ENCODE measurements around the gene ALK. TPM values are rescaled to one million over a fixed set of nuclear protein-coding genes. Genes with fewer than 3 reads are reported as not detected.

ALK gene
- total RNA-seq, 3 donors from 2014 or later, result 0.07 to 2.4 (median 0.09) TPM

DNA sequence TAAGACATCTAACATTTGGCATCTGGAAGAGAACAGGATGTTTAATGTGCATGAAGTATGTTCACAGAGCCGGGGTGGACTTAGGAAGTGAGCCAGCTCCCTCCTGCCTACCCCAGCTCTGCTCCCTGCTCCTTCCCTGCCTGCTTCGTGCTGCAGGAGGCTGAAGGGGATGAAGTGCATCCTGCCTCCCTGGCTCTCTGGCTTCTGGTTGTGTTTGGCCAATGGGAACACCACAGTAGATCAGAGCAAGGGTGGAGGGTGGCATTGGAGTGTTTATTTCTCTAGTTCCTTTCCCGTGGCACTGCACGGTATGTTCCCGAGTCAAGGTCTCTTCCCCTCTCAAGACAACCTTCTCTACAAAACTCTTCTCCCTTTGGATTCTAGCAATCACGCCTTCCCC lies 426.3 kb downstream of the ALK start:
- TF ChIP-seq CTCF (IDR thresholded peaks at IDR 0.05), result no peak
- intact Hi-C loops (cut with DNase I, micrococcal nuclease), result no loop called here
- H3K9me3 ChIP-seq, result no peaks in the 10 kb centered on the region
- no peaks in the 10 kb centered on the region for H3K4me1 ChIP-seq (ENCODE audit: low read depth)
- no peaks in the 10 kb centered on the region for H3K36me3 ChIP-seq (ENCODE audit: low read depth)
- no peak for ATAC-seq
- DNase-seq, result no peak
- H3K4me3 ChIP-seq, result no peak overlapping the region

GRCh38 chr2:29492701-29493100 lies 428.7 kb downstream of the ALK start:
- Histone ChIP-seq H3K4me1 (ENCODE audit: low read depth) (no peaks in the 10 kb centered on the region), H3K36me3 (ENCODE audit: low read depth) (no peaks in the 10 kb centered on the region), H3K4me3 (no peak overlapping the region), H3K9me3 (no peaks in the 10 kb centered on the region)
- intact Hi-C loops (cut with DNase I, micrococcal nuclease), result no loop called here
- no peak for TF ChIP-seq CTCF (IDR thresholded peaks at IDR 0.05)
- DNase-seq, result no peak
- no peak for ATAC-seq

- ATAC-seq (no peak), DNase-seq (no peak)
- no peaks in the 10 kb centered on the region for H3K9me3 ChIP-seq
- no peak for TF ChIP-seq CTCF (IDR thresholded peaks at IDR 0.05)
- no peaks in the 10 kb centered on the region for H3K36me3 ChIP-seq (ENCODE audit: low read depth)
- intact Hi-C loops (cut with DNase I, micrococcal nuclease), result no loop called here
- H3K4me3 ChIP-seq, result no peak overlapping the region
- H3K4me1 ChIP-seq (ENCODE audit: low read depth), result no peaks in the 10 kb centered on the region
Observed at GRCh38 chr2:29490045-29490444, 431.3 kb downstream of the ALK start.

DNA sequence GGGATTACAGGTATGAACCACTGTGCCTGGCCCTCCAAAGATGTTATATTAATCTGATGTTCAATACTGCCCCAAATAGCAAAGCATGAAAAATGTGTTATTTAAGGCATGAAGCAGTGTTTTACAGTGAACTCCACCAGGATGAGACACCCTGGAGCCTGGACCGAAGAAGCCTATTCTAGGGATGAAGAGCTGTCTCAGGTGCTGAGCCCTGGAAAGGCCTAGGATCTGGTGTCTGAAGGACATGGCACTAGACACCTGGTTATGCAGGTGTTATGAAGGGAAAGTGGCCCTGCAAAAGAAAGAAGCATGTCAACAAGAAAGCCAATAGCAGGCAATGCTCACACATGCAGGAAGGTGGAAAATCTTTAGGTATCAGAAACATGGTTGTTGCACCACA lies 431.8 kb downstream of the ALK start:
- Histone ChIP-seq H3K36me3 (ENCODE audit: low read depth) (no peaks in the 10 kb centered on the region), H3K9me3 (no peaks in the 10 kb centered on the region), H3K4me1 (ENCODE audit: low read depth) (no peaks in the 10 kb centered on the region), H3K4me3 (no peak overlapping the region)
- ATAC-seq (no peak), DNase-seq (no peak)
- no peak for TF ChIP-seq CTCF (IDR thresholded peaks at IDR 0.05)
- intact Hi-C loops (cut with DNase I, micrococcal nuclease), result no loop called here

DNA sequence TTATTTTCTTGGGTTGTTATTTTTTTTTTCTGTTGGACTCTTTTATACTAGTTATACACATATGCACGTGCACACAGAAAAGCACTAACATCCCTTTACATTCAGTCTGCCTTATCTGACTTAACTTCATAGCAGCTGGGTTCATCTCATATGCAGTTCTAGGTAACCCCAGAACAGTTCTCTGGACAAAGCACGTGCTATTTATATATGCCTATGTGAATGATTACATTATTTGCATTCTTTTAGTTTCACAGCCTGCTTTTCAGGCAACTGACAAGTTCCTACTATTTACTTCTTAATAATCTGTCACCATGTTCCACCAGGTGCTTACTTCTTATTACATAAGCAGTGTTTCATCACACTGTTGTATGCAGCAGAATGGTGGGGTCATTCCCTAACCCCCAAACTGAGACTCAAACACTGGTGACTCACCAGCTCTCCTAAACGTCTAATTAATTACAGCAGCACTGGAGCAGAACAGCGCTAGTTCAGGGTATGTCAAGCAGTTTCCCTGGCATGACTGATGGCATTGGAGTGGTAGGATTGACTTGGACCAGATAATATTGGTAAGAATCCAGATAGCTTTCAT lies 433.3 kb downstream of the ALK start:
- Histone ChIP-seq H3K4me1 (ENCODE audit: low read depth) (no peaks in the 10 kb centered on the region), H3K36me3 (ENCODE audit: low read depth) (no peaks in the 10 kb centered on the region), H3K9me3 (no peaks in the 10 kb centered on the region), H3K4me3 (no peak overlapping the region)
- DNase-seq, result no peak
- intact Hi-C loops (cut with DNase I, micrococcal nuclease), result no loop called here
- no peak for ATAC-seq
- TF ChIP-seq CTCF (IDR thresholded peaks at IDR 0.05), result no peak

DNA sequence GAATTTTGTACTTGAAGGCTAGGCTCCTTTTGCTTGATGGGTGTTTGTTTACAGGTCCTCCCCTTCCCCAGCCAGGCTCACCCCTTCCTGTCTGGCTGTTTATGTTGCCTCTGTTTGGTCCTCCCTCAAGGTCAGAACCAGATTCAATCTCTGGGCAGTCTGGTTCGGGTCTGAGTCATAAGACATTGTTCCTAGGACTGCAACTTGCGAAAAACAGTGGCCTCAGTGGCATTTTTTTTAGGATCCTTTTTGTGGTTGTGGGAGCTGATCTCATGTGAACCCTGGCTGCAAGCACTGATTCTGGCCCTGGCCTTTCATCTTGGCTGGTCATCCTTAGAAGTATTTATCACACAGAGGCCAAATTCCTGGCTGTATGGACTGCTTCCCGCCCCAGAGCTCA lies 435.8 kb downstream of the ALK start:
- Histone ChIP-seq H3K9me3 (no peaks in the 10 kb centered on the region), H3K4me1 (ENCODE audit: low read depth) (no peaks in the 10 kb centered on the region), H3K4me3 (no peak overlapping the region), H3K36me3 (ENCODE audit: low read depth) (no peaks in the 10 kb centered on the region)
- intact Hi-C loops (cut with DNase I, micrococcal nuclease), result no loop called here
- no peak for DNase-seq
- TF ChIP-seq CTCF (IDR thresholded peaks at IDR 0.05), result no peak
- ATAC-seq, result no peak

All from mucosa of descending colon (tissue), 3 donors.